ENCODE measurements around the gene ZNF497.
"Not testable (repeated sequence)": the region's sequence is repeated elsewhere in the genome, so short reads cannot be mapped to it uniquely, and the experiment has no call there.

DNA sequence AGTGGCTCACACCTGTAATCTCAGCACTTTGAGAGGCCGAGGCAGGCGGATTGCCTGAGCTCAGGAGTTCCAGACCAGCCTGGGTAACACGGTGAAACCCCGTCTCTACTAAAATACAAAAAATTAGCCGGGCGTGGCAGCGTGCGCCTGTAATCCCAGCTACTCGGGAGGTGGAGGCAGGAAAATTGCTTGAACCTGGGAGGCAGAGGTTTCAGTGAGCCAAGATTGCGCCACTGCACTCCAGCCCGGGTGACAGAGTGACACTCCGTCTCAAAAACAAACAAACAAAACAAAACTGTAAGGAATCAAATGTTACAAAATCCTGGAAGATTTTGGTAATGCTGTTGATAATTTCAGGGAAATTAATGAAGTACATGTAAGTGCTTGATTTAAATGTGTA, 14.5 kb downstream of the ZNF497 start:
- not testable (repeated sequence) for TF ChIP-seq RAD21 (IDR thresholded peaks at IDR 0.05; ENCODE audit: low read depth); TAF1 (IDR thresholded peaks at IDR 0.05; ENCODE audit: low read depth); FOXM1 (IDR thresholded peaks at IDR 0.05; ENCODE audit: borderline replicate concordance, low read depth); EP300 (IDR thresholded peaks at IDR 0.05; ENCODE audit: borderline replicate concordance); YY1 (IDR thresholded peaks at IDR 0.05; ENCODE audit: low read depth); ZBTB7A (IDR thresholded peaks at IDR 0.05; ENCODE audit: low read depth); EGR1 (IDR thresholded peaks at IDR 0.05); CREB1 (IDR thresholded peaks at IDR 0.05; ENCODE audit: low read depth)
- TF ChIP-seq, protein P1, sequence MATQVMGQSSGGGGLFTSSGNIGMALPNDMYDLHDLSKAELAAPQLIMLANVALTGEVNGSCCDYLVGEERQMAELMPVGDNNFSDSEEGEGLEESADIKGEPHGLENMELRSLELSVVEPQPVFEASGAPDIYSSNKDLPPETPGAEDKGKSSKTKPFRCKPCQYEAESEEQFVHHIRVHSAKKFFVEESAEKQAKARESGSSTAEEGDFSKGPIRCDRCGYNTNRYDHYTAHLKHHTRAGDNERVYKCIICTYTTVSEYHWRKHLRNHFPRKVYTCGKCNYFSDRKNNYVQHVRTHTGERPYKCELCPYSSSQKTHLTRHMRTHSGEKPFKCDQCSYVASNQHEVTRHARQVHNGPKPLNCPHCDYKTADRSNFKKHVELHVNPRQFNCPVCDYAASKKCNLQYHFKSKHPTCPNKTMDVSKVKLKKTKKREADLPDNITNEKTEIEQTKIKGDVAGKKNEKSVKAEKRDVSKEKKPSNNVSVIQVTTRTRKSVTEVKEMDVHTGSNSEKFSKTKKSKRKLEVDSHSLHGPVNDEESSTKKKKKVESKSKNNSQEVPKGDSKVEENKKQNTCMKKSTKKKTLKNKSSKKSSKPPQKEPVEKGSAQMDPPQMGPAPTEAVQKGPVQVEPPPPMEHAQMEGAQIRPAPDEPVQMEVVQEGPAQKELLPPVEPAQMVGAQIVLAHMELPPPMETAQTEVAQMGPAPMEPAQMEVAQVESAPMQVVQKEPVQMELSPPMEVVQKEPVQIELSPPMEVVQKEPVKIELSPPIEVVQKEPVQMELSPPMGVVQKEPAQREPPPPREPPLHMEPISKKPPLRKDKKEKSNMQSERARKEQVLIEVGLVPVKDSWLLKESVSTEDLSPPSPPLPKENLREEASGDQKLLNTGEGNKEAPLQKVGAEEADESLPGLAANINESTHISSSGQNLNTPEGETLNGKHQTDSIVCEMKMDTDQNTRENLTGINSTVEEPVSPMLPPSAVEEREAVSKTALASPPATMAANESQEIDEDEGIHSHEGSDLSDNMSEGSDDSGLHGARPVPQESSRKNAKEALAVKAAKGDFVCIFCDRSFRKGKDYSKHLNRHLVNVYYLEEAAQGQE (IDR thresholded peaks at IDR 0.05; ENCODE audit: low read depth), result not testable (repeated sequence)
- TF ChIP-seq, protein P2, sequence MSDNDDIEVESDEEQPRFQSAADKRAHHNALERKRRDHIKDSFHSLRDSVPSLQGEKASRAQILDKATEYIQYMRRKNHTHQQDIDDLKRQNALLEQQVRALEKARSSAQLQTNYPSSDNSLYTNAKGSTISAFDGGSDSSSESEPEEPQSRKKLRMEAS (IDR thresholded peaks at IDR 0.05), result not testable (repeated sequence)
- 0 out of 2 replicates have a peak, but pooled peaks have one; percentile 45 for TF ChIP-seq CEBPB (IDR thresholded peaks at IDR 0.05)

All from Ishikawa (cell line).